Measurements from ENCODE around the gene CACNA2D3. TPM values are rescaled to one million over a fixed set of nuclear protein-coding genes. Genes with fewer than 3 reads are reported as not detected.

Gene CACNA2D3
- polyA plus RNA-seq, 1 donor (not counting 4 experiments of a cell fraction or from before 2014, with no cell fraction given), result 0.08 TPM

GRCh38 chr3:54865316-54865715, 743.0 kb downstream of the CACNA2D3 start:
- H3K27ac ChIP-seq (ENCODE audit: control insufficient read depth, insufficient read depth, low read length), result no peak overlapping the region
- FAIRE-seq (no peak), DNase-seq (ENCODE audit: low read depth, low spot score) (no peak)
- H3K36me3 ChIP-seq (ENCODE audit: control insufficient read depth in 2 of 2, extremely low read depth in 1 of 2, insufficient read depth in 2 of 2, low read length in 2 of 2), result no peaks in the 10 kb centered on the region
- no peaks in the 10 kb centered on the region for H3K9me1 ChIP-seq (ENCODE audit: control insufficient read depth, extremely low read depth, insufficient read depth, low read length)
- dilution Hi-C loops (cut with MboI; ENCODE audit: extremely low pct_ligation_motif_present, low sequenced_read_pairs), result no loop called here
- H3K4me3 ChIP-seq (ENCODE audit: control insufficient read depth in 2 of 3, extremely low read depth in 1 of 3, insufficient read depth in 2 of 3, low read depth in 1 of 3, low read length in 3 of 3), result no peak overlapping the region
- H3K79me2 ChIP-seq (ENCODE audit: control insufficient read depth, insufficient read depth, low read length), result no peaks in the 10 kb centered on the region
- no peak for TF ChIP-seq CTCF (optimal IDR thresholded peaks at IDR 0.05 in 1 of 3, IDR thresholded peaks at IDR 0.05 in 1 of 3, conservative IDR thresholded peaks at IDR 0.05 in 1 of 3; ENCODE audit: extremely low read depth in 1 of 3, insufficient read depth in 2 of 3, low read length in 3 of 3)
- TF ChIP-seq EZH2 (IDR thresholded peaks at IDR 0.05; ENCODE audit: low read length), result no peak
- no peaks in the 10 kb centered on the region for H3K27me3 ChIP-seq (ENCODE audit: control insufficient read depth, extremely low read depth, insufficient read depth, low read length)
- H2AFZ ChIP-seq (ENCODE audit: control insufficient read depth, low read length), result no peak overlapping the region
- no peak overlapping the region for H3K4me2 ChIP-seq (ENCODE audit: control insufficient read depth, extremely low read depth, insufficient read depth, low read depth, low read length)
- H4K20me1 ChIP-seq (ENCODE audit: control insufficient read depth, extremely low read depth, insufficient read depth, low read length), result no peaks in the 10 kb centered on the region
- H3K4me1 ChIP-seq (ENCODE audit: control insufficient read depth, extremely low read depth, insufficient read depth, low read length), result peaks cover 10% of the 10 kb centered on the region
- H3K9ac ChIP-seq (ENCODE audit: control insufficient read depth, extremely low read depth, insufficient read depth, low read length), result no peak overlapping the region
- H3K9me3 ChIP-seq (ENCODE audit: control insufficient read depth, low read depth, low read length), result no peaks in the 10 kb centered on the region

GRCh38 chr3:54866251-54866650, 743.9 kb downstream of the CACNA2D3 start:
- dilution Hi-C loops (cut with MboI; ENCODE audit: extremely low pct_ligation_motif_present, low sequenced_read_pairs), result no loop called here
- no peak overlapping the region for H2AFZ ChIP-seq (ENCODE audit: control insufficient read depth, low read length)
- H3K9ac ChIP-seq (ENCODE audit: control insufficient read depth, extremely low read depth, insufficient read depth, low read length), result no peak overlapping the region
- no peak for DNase-seq (ENCODE audit: low read depth, low spot score)
- H3K4me1 ChIP-seq (ENCODE audit: control insufficient read depth, extremely low read depth, insufficient read depth, low read length), result peaks cover 10% of the 10 kb centered on the region
- H4K20me1 ChIP-seq (ENCODE audit: control insufficient read depth, extremely low read depth, insufficient read depth, low read length), result no peaks in the 10 kb centered on the region
- no peaks in the 10 kb centered on the region for H3K79me2 ChIP-seq (ENCODE audit: control insufficient read depth, insufficient read depth, low read length)
- H3K9me3 ChIP-seq (ENCODE audit: control insufficient read depth, low read depth, low read length), result no peaks in the 10 kb centered on the region
- no peak overlapping the region for H3K4me2 ChIP-seq (ENCODE audit: control insufficient read depth, extremely low read depth, insufficient read depth, low read depth, low read length)
- TF ChIP-seq EZH2 (IDR thresholded peaks at IDR 0.05; ENCODE audit: low read length), result no peak
- no peak for TF ChIP-seq CTCF (optimal IDR thresholded peaks at IDR 0.05 in 1 of 3, IDR thresholded peaks at IDR 0.05 in 1 of 3, conservative IDR thresholded peaks at IDR 0.05 in 1 of 3; ENCODE audit: extremely low read depth in 1 of 3, insufficient read depth in 2 of 3, low read length in 3 of 3)
- H3K36me3 ChIP-seq (ENCODE audit: control insufficient read depth in 2 of 2, extremely low read depth in 1 of 2, insufficient read depth in 2 of 2, low read length in 2 of 2), result no peaks in the 10 kb centered on the region
- H3K9me1 ChIP-seq (ENCODE audit: control insufficient read depth, extremely low read depth, insufficient read depth, low read length), result no peaks in the 10 kb centered on the region
- no peaks in the 10 kb centered on the region for H3K27me3 ChIP-seq (ENCODE audit: control insufficient read depth, extremely low read depth, insufficient read depth, low read length)
- H3K4me3 ChIP-seq (ENCODE audit: control insufficient read depth in 2 of 3, extremely low read depth in 1 of 3, insufficient read depth in 2 of 3, low read depth in 1 of 3, low read length in 3 of 3), result no peak overlapping the region
- no peak overlapping the region for H3K27ac ChIP-seq (ENCODE audit: control insufficient read depth, insufficient read depth, low read length)
- FAIRE-seq, result no peak
